Natural killer cell (primary cell): ENCODE measurements around the gene ATP6V0E1. TPM values are rescaled to one million over a fixed set of nuclear protein-coding genes. Genes with fewer than 3 reads are reported as not detected.

Experiments
- ATAC-seq, 3 donors: fragments of 150-1000 bp in 2 of 3; fragments of 200-7000 bp in 1 of 3; cut with Tn5 transposase; 1 replicate in 1 of 3; 2 replicates in 2 of 3; pipeline ENCODE4 v1.10.0; 2021; ENCODE audit warnings: mild to moderate bottlenecking in 2 of 3, moderate library complexity in 2 of 3
- DNase-seq, 2 donors: peaks; one replicate each; pipeline versions ENCODE4 v3.0.0 to v3.0.0-alpha.2; 2013 to 2021; ENCODE audit warnings: mixed read lengths in 1 of 2
- H3K27ac ChIP-seq: one replicate; pipeline ENCODE4 v1.5.1; 2013; ENCODE audit warnings: mild to moderate bottlenecking, low read length
- H3K27me3 ChIP-seq: one replicate; pipeline ENCODE4 v1.6.1; 2013; ENCODE audit warnings: low read length; ENCODE audit not compliant: control insufficient read depth, insufficient read depth
- H3K36me3 ChIP-seq: one replicate; pipeline ENCODE4 v1.6.1; 2013; ENCODE audit warnings: low read length; ENCODE audit not compliant: control insufficient read depth, insufficient read depth
- H3K4me1 ChIP-seq: one replicate; pipeline ENCODE4 v1.6.1; 2013; ENCODE audit warnings: low read length; ENCODE audit not compliant: control insufficient read depth, insufficient read depth
- H3K4me3 ChIP-seq: one replicate; pipeline ENCODE4 v1.5.1; 2013; ENCODE audit warnings: low read length
- H3K9me3 ChIP-seq: one replicate; pipeline ENCODE4 v1.6.1; 2013; ENCODE audit warnings: low read length; ENCODE audit not compliant: control insufficient read depth, insufficient read depth
- H3K27ac Mint-ChIP-seq, 2 donors: one replicate each; pipeline ENCODE4 v1.8.0; 2022; ENCODE audit warnings: mild to moderate bottlenecking in 2 of 2, mixed read lengths in 2 of 2, moderate library complexity in 1 of 2
- H3K27me3 Mint-ChIP-seq, 2 donors: one replicate each; pipeline ENCODE4 v1.8.0; 2022; ENCODE audit warnings: low read depth in 2 of 2, mixed read lengths in 2 of 2
- H3K36me3 Mint-ChIP-seq: one replicate; pipeline ENCODE4 v1.8.0; 2022; ENCODE audit warnings: mixed read lengths
- H3K4me1 Mint-ChIP-seq, 2 donors: one replicate each; pipeline ENCODE4 v1.8.0; 2022; ENCODE audit warnings: mixed read lengths in 2 of 2
- H3K4me3 Mint-ChIP-seq: one replicate; pipeline ENCODE4 v1.8.0; 2022; ENCODE audit warnings: mild to moderate bottlenecking, moderate library complexity, mixed read lengths
- H3K9me3 Mint-ChIP-seq, 2 donors: one replicate each; pipeline ENCODE4 v1.8.0; 2022; ENCODE audit warnings: mixed read lengths in 2 of 2
- CTCF ChIP-seq: fragments of 200-600 bp; IDR thresholded peaks from one replicate; pipeline ENCODE4 v1.8.0; 2022; ENCODE audit warnings: antibody characterized with exemption
- WGBS: methylation state at CpG from one replicate; pipeline ENCODE4 v1.1.7; 2013; ENCODE audit warnings: missing lambda C conversion rate; ENCODE audit not compliant: insufficient coverage; 5-methylcytosine and 5-hydroxymethylcytosine counted together
- intact Hi-C: fragments of 100-400 bp; cut with micrococcal nuclease; formaldehyde crosslinking; loops from one replicate; pipeline ENCODE4 v1.14.2; 2022
- total RNA-seq, 4 donors: library from RNA; stranded (reverse); fragments of 120-200 nt in 1 of 4; gene quantifications; one replicate each; pipeline versions ENCODE4 v1.2.3 to v1.2.4, GENCODE V29; 2013 to 2022

The ATP6V0E1 gene
- total RNA-seq, 3 donors from 2014 or later (not counting 1 experiment from before 2014, with no cell fraction given): 101 to 141 (median 103) TPM

GRCh38 chr5:172944741-172945140 is 38.8 kb upstream of the ATP6V0E1 start:
- 92% methylated on average over 6 of the region's 6 CpGs for WGBS
- Mint-ChIP-seq H3K4me3 (no peak overlapping the region), H3K9me3 (no peaks in the 10 kb centered on the region), H3K27ac (no peak overlapping the region), H3K4me1 (peaks cover 0 to 7% of the 10 kb centered on the region in 2 donors), H3K36me3 (no peaks in the 10 kb centered on the region), H3K27me3 (no peaks in the 10 kb centered on the region)
- TF ChIP-seq CTCF: no peak
- intact Hi-C loops: no loop called here
- ATAC-seq (no peak), DNase-seq (no peak)
- no peaks in the 10 kb centered on the region for H3K4me1 ChIP-seq
- H3K9me3 ChIP-seq: no peaks in the 10 kb centered on the region
- H3K27ac ChIP-seq: no peak overlapping the region
- peaks cover 35% of the 10 kb centered on the region for H3K36me3 ChIP-seq
- no peaks in the 10 kb centered on the region for H3K27me3 ChIP-seq
- no peak overlapping the region for H3K4me3 ChIP-seq

- TF ChIP-seq CTCF: no peak
- Mint-ChIP-seq H3K4me3 (no peak overlapping the region), H3K36me3 (no peaks in the 10 kb centered on the region), H3K9me3 (no peaks in the 10 kb centered on the region), H3K27me3 (no peaks in the 10 kb centered on the region), H3K27ac (no peak overlapping the region), H3K4me1 (peaks cover 0 to 7% of the 10 kb centered on the region in 2 donors)
- 94% methylated on average over 6 of the region's 6 CpGs for WGBS
- no peak for ATAC-seq
- Histone ChIP-seq H3K9me3 (no peaks in the 10 kb centered on the region), H3K27me3 (no peaks in the 10 kb centered on the region), H3K27ac (no peak overlapping the region), H3K4me1 (no peaks in the 10 kb centered on the region), H3K36me3 (peaks cover 31% of the 10 kb centered on the region), H3K4me3 (no peak overlapping the region)
- no peak for DNase-seq
- intact Hi-C loops: no loop called here
Observed at GRCh38 chr5:172945151-172945550, 38.4 kb upstream of the ATP6V0E1 start.

- no peak for TF ChIP-seq CTCF
- Histone ChIP-seq H3K9me3 (no peaks in the 10 kb centered on the region), H3K4me1 (no peaks in the 10 kb centered on the region), H3K4me3 (no peak overlapping the region), H3K27ac (no peak overlapping the region), H3K27me3 (no peaks in the 10 kb centered on the region), H3K36me3 (peaks cover 31% of the 10 kb centered on the region)
- no peaks in the 10 kb centered on the region for H3K27me3 Mint-ChIP-seq
- peaks cover 0 to 7% of the 10 kb centered on the region in 2 donors for H3K4me1 Mint-ChIP-seq
- ATAC-seq (no peak), DNase-seq (no peak)
- WGBS: 96% methylated on average over 7 of the region's 7 CpGs
- no peak overlapping the region for H3K4me3 Mint-ChIP-seq
- H3K36me3 Mint-ChIP-seq: no peaks in the 10 kb centered on the region
- no peaks in the 10 kb centered on the region for H3K9me3 Mint-ChIP-seq
- intact Hi-C loops: no loop called here
- peak overlapping the region in 1 of 2 donors; percentile 35 for H3K27ac Mint-ChIP-seq
Observed at GRCh38 chr5:172946146-172946545, 37.4 kb upstream of the ATP6V0E1 start.

- H3K4me3 ChIP-seq: no peak overlapping the region
- peaks cover 32% of the 10 kb centered on the region for H3K36me3 ChIP-seq
- Mint-ChIP-seq H3K27me3 (no peaks in the 10 kb centered on the region), H3K36me3 (no peaks in the 10 kb centered on the region), H3K9me3 (no peaks in the 10 kb centered on the region), H3K4me3 (no peak overlapping the region), H3K27ac (no peak overlapping the region), H3K4me1 (peaks cover 3 to 4% of the 10 kb centered on the region in 2 donors)
- no peaks in the 10 kb centered on the region for H3K27me3 ChIP-seq
- H3K4me1 ChIP-seq: no peaks in the 10 kb centered on the region
- no peak for DNase-seq
- H3K27ac ChIP-seq: no peak overlapping the region
- H3K9me3 ChIP-seq: no peaks in the 10 kb centered on the region
- TF ChIP-seq CTCF: no peak
- no peak for ATAC-seq
- intact Hi-C loops: no loop called here
- WGBS: 95% methylated on average over 3 of the region's 3 CpGs
Observed at GRCh38 chr5:172949426-172949825, 34.1 kb upstream of the ATP6V0E1 start.
